IMR-90 (cell line): ENCODE data around the gene NDFIP2. TPM values are rescaled to one million over a fixed set of nuclear protein-coding genes. Genes with fewer than 3 reads are reported as not detected.

Experiments used
- ATAC-seq: fragments of 200-7000 bp; cut with Tn5 transposase; 2 replicates; pipeline ENCODE4 v1.9.1; 2020; ENCODE audit warnings: low read depth, mild to moderate bottlenecking, moderate library complexity
- BruUV-seq: library from RNA; stranded (reverse); fragments of 400-500 nt; replicated peaks from 2 replicates; lab custom pipeline; 2021; lab: Mats Ljungman, UMichigan
- CTCF ChIA-PET: fragments of 300-600 bp; formaldehyde crosslinking; extraction: SDS; loops from one replicate; lab custom pipeline; 2021; ENCODE audit warnings: antibody characterized with exemption; lab: Yijun Ruan, JAX
- POLR2A ChIA-PET: fragments of 300-600 bp; sonication (Branson Sonifier 250); formaldehyde crosslinking; loops from one replicate; lab custom pipeline; 2022; ENCODE audit warnings: antibody characterized with exemption; ENCODE audit not compliant: unreplicated experiment; lab: Charles Lee
- DNase-seq: peaks from one replicate; pipeline ENCODE4 v3.0.0; 2013
- H2AFZ ChIP-seq: replicated peaks from 2 replicates; pipeline ENCODE3; 2013; ENCODE audit warnings: low read length, mild to moderate bottlenecking; ENCODE audit not compliant: poor library complexity
- H2AK5ac ChIP-seq: 2 replicates; pipeline ENCODE4 v1.6.1; 2013; ENCODE audit warnings: low read depth, low read length, inconsistent platforms
- H2AK9ac ChIP-seq: replicated peaks from 2 replicates; pipeline ENCODE3; 2013; ENCODE audit warnings: mild to moderate bottlenecking, low read depth, low read length, moderate library complexity; ENCODE audit not compliant: poor library complexity
- H2BK120ac ChIP-seq: 2 replicates; pipeline ENCODE4 v1.6.1; 2013; ENCODE audit warnings: low read depth, low read length, inconsistent platforms
- H2BK15ac ChIP-seq: 3 replicates; pipeline ENCODE4 v1.6.1; 2013; ENCODE audit warnings: low read depth, low read length, inconsistent platforms
- H2BK20ac ChIP-seq: 2 replicates; pipeline ENCODE4 v1.6.1; 2013; ENCODE audit warnings: low read depth, mild to moderate bottlenecking, inconsistent platforms, low read length, moderate library complexity
- H2BK5ac ChIP-seq: 2 replicates; pipeline ENCODE4 v1.6.1; 2013; ENCODE audit warnings: mild to moderate bottlenecking, low read depth, low read length, inconsistent platforms; ENCODE audit not compliant: poor library complexity, severe bottlenecking
- H3K14ac ChIP-seq: replicated peaks from 2 replicates; pipeline ENCODE4 v1.6.1; 2013; ENCODE audit warnings: low read depth, low read length, inconsistent platforms
- H3K18ac ChIP-seq: 2 replicates; pipeline ENCODE4 v1.6.1; 2013; ENCODE audit warnings: low read depth, low read length, control low read depth
- H3K23ac ChIP-seq: 2 replicates; pipeline ENCODE4 v1.6.1; 2013; ENCODE audit warnings: low read depth, low read length, inconsistent platforms
- H3K27ac ChIP-seq: 2 replicates; pipeline ENCODE4 v1.5.1; 2013; ENCODE audit warnings: mild to moderate bottlenecking, control low read depth, low read length; ENCODE audit not compliant: insufficient read depth
- H3K27me3 ChIP-seq: 2 replicates; pipeline ENCODE4 v1.6.1; 2013; ENCODE audit warnings: low read length; ENCODE audit not compliant: control insufficient read depth, insufficient read depth
- H3K36me3 ChIP-seq: 2 replicates; pipeline ENCODE4 v1.6.1; 2013; ENCODE audit warnings: low read length, mixed read lengths; ENCODE audit not compliant: control insufficient read depth, insufficient read depth
- H3K4ac ChIP-seq: 2 replicates; pipeline ENCODE4 v1.6.1; 2013; ENCODE audit warnings: low read depth, low read length, inconsistent platforms
- H3K4me1 ChIP-seq: 2 replicates; pipeline ENCODE4 v1.6.1; 2013; ENCODE audit warnings: low read length, mixed read lengths; ENCODE audit not compliant: control insufficient read depth, insufficient read depth
- H3K4me2 ChIP-seq: 2 replicates; pipeline ENCODE4 v1.6.1; 2013; ENCODE audit warnings: low read depth, mild to moderate bottlenecking, control low read depth, low read length, moderate library complexity
- H3K4me3 ChIP-seq: 2 replicates; pipeline ENCODE4 v1.5.1; 2013; ENCODE audit warnings: low read depth, mild to moderate bottlenecking, control low read depth, low read length, moderate library complexity; ENCODE audit not compliant: insufficient read depth
- H3K56ac ChIP-seq: 2 replicates; pipeline ENCODE4 v1.6.1; 2013; ENCODE audit warnings: low read length, inconsistent platforms; ENCODE audit not compliant: insufficient read depth; ENCODE audit errors: extremely low read depth
- H3K79me1 ChIP-seq, 2 experiments: 2 replicates each; pipeline ENCODE4 v1.6.1; 2013; ENCODE audit warnings: low read length in 2 of 2, inconsistent platforms in 1 of 2, low read depth in 1 of 2
- H3K9ac ChIP-seq: 2 replicates; pipeline ENCODE4 v1.6.1; 2013; ENCODE audit warnings: low read depth, low read length, control low read depth
- H3K9me1 ChIP-seq: 2 replicates; pipeline ENCODE4 v1.6.1; 2013; ENCODE audit warnings: low read length, inconsistent platforms; ENCODE audit not compliant: insufficient read depth
- H3K9me3 ChIP-seq: 2 replicates; pipeline ENCODE4 v1.6.1; 2013; ENCODE audit warnings: low read length; ENCODE audit not compliant: control insufficient read depth, insufficient read depth
- H4K20me1 ChIP-seq: 2 replicates; pipeline ENCODE4 v1.6.1; 2013; ENCODE audit warnings: low read length, inconsistent platforms; ENCODE audit not compliant: insufficient read depth
- H4K5ac ChIP-seq: 2 replicates; pipeline ENCODE4 v1.6.1; 2013; ENCODE audit warnings: mild to moderate bottlenecking, low read depth, low read length, control low read depth
- H4K8ac ChIP-seq, 2 experiments: 2 replicates each; pipeline ENCODE4 v1.6.1; 2013; ENCODE audit warnings: low read depth in 2 of 2, low read length in 2 of 2, control low read depth in 1 of 2, inconsistent platforms in 1 of 2
- H4K91ac ChIP-seq: 2 replicates; pipeline ENCODE4 v1.6.1; 2013; ENCODE audit warnings: low read depth, low read length, inconsistent platforms; ENCODE audit not compliant: insufficient read depth
- BHLHE40 ChIP-seq: fragments of 150-350 bp; IDR thresholded peaks from 2 replicates; pipeline ENCODE4 v1.6.1; 2016; ENCODE audit warnings: mild to moderate bottlenecking, low read depth, low read length
- CHD1 ChIP-seq: IDR thresholded peaks from 2 replicates; pipeline ENCODE4 v1.6.1; 2012; ENCODE audit warnings: low read depth, low read length, improper control_type of control experiment
- CTCF ChIP-seq: conservative IDR thresholded peaks from 2 replicates; pipeline ENCODE4 v1.5.1; 2012; ENCODE audit warnings: mild to moderate bottlenecking, low read depth, low read length, improper control_type of control experiment
- FOS ChIP-seq: fragments of 150-350 bp; IDR thresholded peaks from 2 replicates; pipeline ENCODE4 v1.6.1; 2016; ENCODE audit warnings: low read depth, low read length
- NFE2L2 ChIP-seq: fragments of 150-350 bp; IDR thresholded peaks from 2 replicates; pipeline ENCODE4 v1.6.1; 2016; ENCODE audit warnings: low read depth, mild to moderate bottlenecking, low read length
- RFX5 ChIP-seq: IDR thresholded peaks from 2 replicates; pipeline ENCODE4 v1.8.0; 2012; ENCODE audit warnings: low read depth, mild to moderate bottlenecking, low read length, moderate library complexity
- SMC3 ChIP-seq: fragments of 150-350 bp; IDR thresholded peaks from 2 replicates; pipeline ENCODE4 v1.6.1; 2016; ENCODE audit warnings: low read depth, mild to moderate bottlenecking, antibody characterized with exemption, low read length, moderate library complexity
- WGBS, 2 experiments: methylation state at CpG; one replicate each; pipeline versions ENCODE4 v1.1.5 to v1.1.7; 2013; ENCODE audit warnings: missing lambda C conversion rate in 2 of 2; ENCODE audit not compliant: insufficient read length in 1 of 2; ENCODE audit errors: extremely low coverage in 2 of 2; 5-methylcytosine and 5-hydroxymethylcytosine counted together
- dilution Hi-C: fragments of 300-500 bp; cut with HindIII; formaldehyde crosslinking; loops from one replicate; pipeline ENCODE4 v1.14.3; 2018; ENCODE audit warnings: low sequenced_read_pairs; ENCODE audit not compliant: unreplicated experiment
- in situ Hi-C: fragments of 300-500 bp; cut with MboI; formaldehyde crosslinking; loops from 3 replicates; pipeline ENCODE4 v1.14.3; 2019; ENCODE audit warnings: low sequenced_read_pairs, inconsistent platforms, mixed read lengths
- intact Hi-C: fragments of 100-400 bp; cut with micrococcal nuclease; formaldehyde crosslinking; loops from 2 replicates; pipeline ENCODE4 v1.10.0; 2022
- polyA plus RNA-seq, 3 experiments: library from polyadenylated mRNA; depleted of rRNA; stranded (reverse); fragments of >200 nt; gene quantifications; 2 replicates each; pipeline ENCODE4 v1.2.3, GENCODE V29; 2012; ENCODE audit warnings: low replicate concordance in 1 of 3
- total RNA-seq: library from RNA; depleted of rRNA; stranded (reverse); fragments of >200 nt; gene quantifications from 2 replicates; pipeline ENCODE4 v1.2.3, GENCODE V29; 2012

Gene NDFIP2
- total and polyA plus RNA-seq, 2 of the 4 experiments (the other 2 are of a cell fraction) = 23.8 to 25.8 TPM

- no peak overlapping the region for H2BK15ac ChIP-seq
- no peak overlapping the region for H3K4me3 ChIP-seq
- ATAC-seq (peak; percentile 17; the same call in 1 of the 2 replicates), DNase-seq (peak; percentile 25)
- POLR2A ChIA-PET = no interaction called here
- no TSS peak for BruUV-seq
- H3K18ac ChIP-seq = no peak overlapping the region
- TF ChIP-seq CHD1 (no peak), BHLHE40 (no peak), SMC3 (no peak), CTCF (no peak), RFX5 (no peak), NFE2L2 (no peak), FOS (no peak)
- peaks cover 3% of the 10 kb centered on the region; the same call in 1 of the 2 replicates for H3K36me3 ChIP-seq
- H3K9me3 ChIP-seq = no peaks in the 10 kb centered on the region
- H3K56ac ChIP-seq = no peak overlapping the region
- no peak overlapping the region for H3K4ac ChIP-seq
- no peak overlapping the region for H2AK5ac ChIP-seq
- no peak overlapping the region for H2BK120ac ChIP-seq
- H3K79me1 ChIP-seq = peaks cover 14 to 22% of the 10 kb centered on the region in 2 experiments; a peak in 3 of 4 replicates
- no peaks in the 10 kb centered on the region for H3K27me3 ChIP-seq
- no peak overlapping the region for H4K5ac ChIP-seq
- H3K14ac ChIP-seq = no peak overlapping the region
- intact Hi-C loops = no loop called here
- no peak overlapping the region for H2BK5ac ChIP-seq
- no peaks in the 10 kb centered on the region; the same call in 1 of the 2 replicates for H3K4me1 ChIP-seq
- dilution Hi-C loops = loop anchor here (25.0 kb wide), 1 partner anchor 91 kb away; no protein-coding TSS in a partner anchor
- CTCF ChIA-PET = no interaction called here
- H2AK9ac ChIP-seq = no peak overlapping the region
- no peak overlapping the region for H2BK20ac ChIP-seq
- H3K23ac ChIP-seq = no peak overlapping the region
- WGBS, 2 experiments = no CpG with 5 or more reads among the region's 4 CpGs
- no peak overlapping the region for H3K9ac ChIP-seq
- no peak overlapping the region for H2AFZ ChIP-seq
- H3K4me2 ChIP-seq = no peak overlapping the region
- no peak overlapping the region for H4K8ac ChIP-seq
- no peak overlapping the region for H4K91ac ChIP-seq
- H3K9me1 ChIP-seq = 0 out of 2 replicates have a peak, but pooled peaks cover 5% of the 10 kb centered on the region
- no peak overlapping the region for H3K27ac ChIP-seq
- in situ Hi-C loops = no loop called here
- H4K20me1 ChIP-seq = no peaks in the 10 kb centered on the region
Measured at GRCh38 chr13:79528356-79528755, 47.4 kb downstream of the NDFIP2 start.
